ENCODE data around the gene UBFD1. TPM values are rescaled to one million over a fixed set of nuclear protein-coding genes. Genes with fewer than 3 reads are reported as not detected.

Gene UBFD1
- total RNA-seq, 1 donor from 2014 or later = 97.6 TPM

- no peak overlapping the region for H3K4me3 Mint-ChIP-seq
- peaks cover 16% of the 10 kb centered on the region for H3K36me3 Mint-ChIP-seq
- H3K9me3 Mint-ChIP-seq = no peaks in the 10 kb centered on the region
- TF ChIP-seq, protein P1, sequence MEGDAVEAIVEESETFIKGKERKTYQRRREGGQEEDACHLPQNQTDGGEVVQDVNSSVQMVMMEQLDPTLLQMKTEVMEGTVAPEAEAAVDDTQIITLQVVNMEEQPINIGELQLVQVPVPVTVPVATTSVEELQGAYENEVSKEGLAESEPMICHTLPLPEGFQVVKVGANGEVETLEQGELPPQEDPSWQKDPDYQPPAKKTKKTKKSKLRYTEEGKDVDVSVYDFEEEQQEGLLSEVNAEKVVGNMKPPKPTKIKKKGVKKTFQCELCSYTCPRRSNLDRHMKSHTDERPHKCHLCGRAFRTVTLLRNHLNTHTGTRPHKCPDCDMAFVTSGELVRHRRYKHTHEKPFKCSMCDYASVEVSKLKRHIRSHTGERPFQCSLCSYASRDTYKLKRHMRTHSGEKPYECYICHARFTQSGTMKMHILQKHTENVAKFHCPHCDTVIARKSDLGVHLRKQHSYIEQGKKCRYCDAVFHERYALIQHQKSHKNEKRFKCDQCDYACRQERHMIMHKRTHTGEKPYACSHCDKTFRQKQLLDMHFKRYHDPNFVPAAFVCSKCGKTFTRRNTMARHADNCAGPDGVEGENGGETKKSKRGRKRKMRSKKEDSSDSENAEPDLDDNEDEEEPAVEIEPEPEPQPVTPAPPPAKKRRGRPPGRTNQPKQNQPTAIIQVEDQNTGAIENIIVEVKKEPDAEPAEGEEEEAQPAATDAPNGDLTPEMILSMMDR (conservative IDR thresholded peaks at IDR 0.05) = no peak
- H3K27ac Mint-ChIP-seq = no peak overlapping the region
- H3K27me3 Mint-ChIP-seq = no peaks in the 10 kb centered on the region
- no peaks in the 10 kb centered on the region for H3K4me1 Mint-ChIP-seq (ENCODE audit: unreplicated experiment)
- no peak for DNase-seq (ENCODE audit: extremely low spot score, unreplicated experiment)
Observed at GRCh38 chr16:23615805-23616204, 58.3 kb downstream of the UBFD1 start.

Other genes with a start within 250 kb of the UBFD1 start
- gene COG7, start 104.5 kb upstream of the UBFD1 start, total RNA-seq (ENCODE audit: low replicate concordance) = 24.0 and 29.3 TPM in 2 replicates
- gene GGA2, start 47.2 kb upstream of the UBFD1 start, total RNA-seq (ENCODE audit: low replicate concordance) = 63.3 and 105 TPM in 2 replicates
- 24.4 and 25.3 TPM in 2 replicates for gene EARS2, start 377 bp upstream of the UBFD1 start, total RNA-seq (ENCODE audit: low replicate concordance)
- 86.3 and 103 TPM in 2 replicates for gene NDUFAB1, start 38.6 kb downstream of the UBFD1 start, total RNA-seq (ENCODE audit: low replicate concordance)
- 14.0 and 19.3 TPM in 2 replicates for gene PALB2, start 83.6 kb downstream of the UBFD1 start, total RNA-seq (ENCODE audit: low replicate concordance)
- gene DCTN5, start 83.7 kb downstream of the UBFD1 start, total RNA-seq (ENCODE audit: low replicate concordance) = 77.8 and 78.3 TPM in 2 replicates
- 21.6 and 67.2 TPM in 2 replicates for gene PLK1, start 121.2 kb downstream of the UBFD1 start, total RNA-seq (ENCODE audit: low replicate concordance)
- gene ERN2, start 155.5 kb downstream of the UBFD1 start, total RNA-seq (ENCODE audit: low replicate concordance) = 0.64 and 3.1 TPM in 2 replicates
- gene CHP2, start 197.3 kb downstream of the UBFD1 start, total RNA-seq (ENCODE audit: low replicate concordance) = 0.17 and 1.0 TPM in 2 replicates

Data from type B pancreatic cell (in vitro differentiated cells).